22Rv1 (cell line): ENCODE results near the gene TIMM44.

Experiments used
- H3K27ac ChIP-seq: fragments of 450-650 bp; 2 replicates; pipeline ENCODE4 v1.5.1; 2017
- CTCF ChIP-seq: fragments of 450-650 bp; IDR thresholded peaks from 2 replicates; pipeline ENCODE4 v1.5.1; 2017; ENCODE audit warnings: mild to moderate bottlenecking
- ZFX ChIP-seq: fragments of 450-650 bp; IDR thresholded peaks from 2 replicates; pipeline ENCODE4 v1.6.1; 2017; ENCODE audit warnings: antibody characterized with exemption, borderline replicate concordance

Gene TIMM44

DNA sequence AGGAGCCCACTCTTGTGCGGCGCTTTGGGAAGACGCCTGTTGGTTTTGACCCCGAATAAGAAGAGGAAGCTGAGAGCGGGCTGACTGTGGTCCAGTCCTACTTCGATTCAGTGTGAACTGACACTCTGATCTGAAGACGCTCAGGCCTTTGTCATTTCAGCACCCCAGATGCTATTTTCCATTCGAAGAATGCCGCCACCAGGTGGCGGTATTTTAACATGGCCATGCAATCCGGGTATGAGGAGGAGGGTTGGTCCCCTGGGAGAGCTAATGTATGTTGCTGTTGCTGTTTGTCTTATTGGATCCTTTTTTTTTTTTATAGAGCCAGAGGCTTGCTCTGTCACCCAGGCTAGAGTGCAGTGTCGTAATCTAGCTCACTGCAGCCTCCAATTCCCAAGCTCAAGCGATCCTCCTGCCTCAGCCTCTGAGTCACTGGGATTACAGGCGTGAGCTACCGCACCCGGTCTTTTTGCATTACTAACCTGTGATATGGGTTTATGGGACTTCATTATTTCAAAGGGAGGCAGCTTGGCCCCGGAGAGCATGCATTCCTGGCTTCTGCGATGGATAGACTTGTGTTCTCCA is 803 bp upstream of the TIMM44 start:
- no peak for TF ChIP-seq ZFX
- TF ChIP-seq CTCF: peak; percentile 92
- H3K27ac ChIP-seq: peak overlapping the region; percentile 84

- TF ChIP-seq CTCF (no peak), ZFX (no peak)
- H3K27ac ChIP-seq: peak overlapping the region; percentile 84
These were observed 454 bp downstream of the TIMM44 start for GRCh38 chr19:7942981-7943443.

DNA sequence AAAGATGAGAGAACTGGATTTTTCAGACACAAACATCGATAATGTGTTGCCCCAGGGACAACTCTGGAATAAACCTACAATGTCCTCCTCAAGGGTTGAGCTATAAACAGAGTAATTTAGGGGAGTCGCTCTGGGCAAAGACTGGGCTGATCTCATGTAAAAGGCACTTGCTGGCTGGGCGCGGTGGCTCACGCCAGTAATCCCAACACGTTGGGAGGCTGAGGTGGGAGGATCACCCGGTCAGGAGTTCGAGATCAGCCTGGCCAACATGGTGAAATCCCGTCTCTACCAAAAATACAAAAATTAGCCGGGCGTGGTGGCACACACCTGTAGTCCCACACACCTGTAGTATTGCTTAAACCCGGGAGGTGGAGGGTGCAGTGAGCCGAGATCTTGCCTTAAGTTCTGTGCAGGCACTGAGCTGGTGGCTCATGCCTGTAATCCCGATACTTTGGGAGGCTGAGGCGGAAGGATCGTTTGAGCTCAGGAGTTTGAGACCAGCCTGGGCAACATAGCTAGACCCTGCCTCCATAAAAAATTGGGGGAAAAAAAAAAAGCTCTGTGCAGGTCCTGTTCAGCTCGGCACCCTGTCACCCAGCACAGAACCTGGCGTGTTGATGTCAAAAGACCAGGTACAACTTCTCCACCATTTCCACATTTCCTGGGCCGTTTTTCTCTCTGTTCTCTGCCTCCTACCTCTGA is 1.4 kb downstream of the TIMM44 start:
- TF ChIP-seq ZFX: no peak
- no peak for TF ChIP-seq CTCF
- peak overlapping the region; percentile 84; the same call in 1 of the 2 replicates for H3K27ac ChIP-seq

- no peak overlapping the region for H3K27ac ChIP-seq
- TF ChIP-seq CTCF (no peak), ZFX (no peak)
These were observed 2.6 kb downstream of the TIMM44 start for GRCh38 chr19:7940841-7941240.

DNA sequence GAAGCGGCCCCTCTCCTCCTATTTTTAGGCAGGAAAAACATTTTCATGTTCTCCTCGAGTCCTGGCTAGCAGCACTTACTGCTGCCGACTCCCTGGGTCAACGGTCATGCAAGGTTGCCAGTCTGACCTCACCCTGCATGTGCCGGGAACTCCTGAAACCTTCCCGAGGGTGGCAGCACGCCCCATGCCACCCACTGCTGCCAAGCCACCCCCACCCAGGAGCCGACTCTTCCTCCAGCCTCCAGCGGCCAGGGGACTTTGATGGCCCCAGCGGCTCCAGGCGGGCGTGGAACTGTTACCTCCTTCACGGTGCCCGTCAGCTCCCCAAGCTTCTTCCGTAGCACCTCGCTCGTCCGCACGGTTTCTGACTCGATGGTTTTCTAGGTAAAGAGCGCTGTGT is 8.7 kb downstream of the TIMM44 start:
- no peak for TF ChIP-seq ZFX
- no peak for TF ChIP-seq CTCF
- no peak overlapping the region for H3K27ac ChIP-seq

DNA sequence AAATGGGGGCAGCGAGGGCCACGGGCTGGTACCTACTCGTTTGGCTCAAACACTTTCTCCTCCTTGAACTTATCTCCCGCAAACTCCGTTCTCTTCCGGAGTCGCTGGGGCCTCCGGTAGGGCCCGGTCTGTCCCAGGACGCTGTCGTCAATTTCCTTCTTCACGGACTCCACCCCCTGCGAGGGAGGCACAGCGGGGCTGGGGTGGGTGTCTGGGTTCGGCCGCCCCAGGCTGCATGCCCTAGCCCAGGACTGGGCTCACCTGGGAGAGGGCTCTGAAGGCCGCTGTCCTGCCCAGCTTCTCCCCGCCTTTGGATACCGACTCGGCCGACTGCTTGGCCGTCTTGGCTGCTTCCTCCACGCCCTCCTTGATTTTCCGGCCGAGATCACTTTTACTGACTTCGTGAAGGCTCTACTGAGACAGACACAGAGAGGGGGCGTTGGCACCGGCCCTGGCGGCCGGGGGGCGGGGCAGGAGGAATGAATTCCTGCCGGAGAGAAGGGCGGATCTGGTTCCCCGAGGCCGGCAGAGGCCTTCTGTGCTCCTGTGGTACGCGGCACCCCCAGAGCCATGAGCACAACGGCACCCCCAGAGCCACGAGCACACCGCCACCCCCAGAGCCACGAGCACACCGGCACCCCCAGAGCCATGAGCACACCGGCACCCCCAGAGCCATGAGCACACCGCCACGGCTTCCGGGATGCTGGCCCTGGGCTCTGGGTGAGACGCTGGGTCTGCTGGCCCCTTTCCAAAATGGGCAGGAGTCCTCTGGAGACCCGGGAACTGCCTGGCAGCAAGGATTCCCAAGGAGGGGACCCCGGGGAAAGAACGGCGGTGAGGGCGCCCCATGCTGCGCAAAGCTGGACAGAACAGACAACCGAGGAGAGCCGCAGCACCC is 9.4 kb downstream of the TIMM44 start:
- H3K27ac ChIP-seq: no peak overlapping the region
- TF ChIP-seq CTCF (no peak), ZFX (no peak)
